H54 (cell line): ENCODE measurements around the gene CALN1.

Experiments used
- DNase-seq: peaks from one replicate; pipeline ENCODE4 v3.0.0; 2011; ENCODE audit warnings: low spot score, mixed read lengths; ENCODE audit not compliant: insufficient read length
- FAIRE-seq: peaks from 3 replicates; lab custom pipeline; 2011; peaks lifted over from hg19 to GRCh38; lab: Jason Lieb, UNC
- POLR2A ChIP-seq: IDR thresholded peaks from 2 replicates; pipeline ENCODE4 v1.6.1; 2011; ENCODE audit warnings: low read depth, mild to moderate bottlenecking, low read length

The CALN1 gene

GRCh38 chr7:71883415-71883814 is 528.7 kb downstream of the CALN1 start:
- no peak for FAIRE-seq
- no peak for TF ChIP-seq POLR2A
- DNase-seq: no peak

- no peak for FAIRE-seq
- no peak for TF ChIP-seq POLR2A
Measured at GRCh38 chr7:71871446-71871845, 540.7 kb downstream of the CALN1 start.

GRCh38 chr7:71870812-71871211 is 541.3 kb downstream of the CALN1 start:
- TF ChIP-seq POLR2A: no peak
- DNase-seq: no peak
- FAIRE-seq: no peak

More at GRCh38 chr7:71871446-71871845, 540.7 kb downstream of the CALN1 start:
- no peak for DNase-seq

- no peak for TF ChIP-seq POLR2A
- DNase-seq (peak; percentile 44), FAIRE-seq (no peak)
Measured at GRCh38 chr7:71868797-71869196, 543.3 kb downstream of the CALN1 start.

GRCh38 chr7:71867626-71868025 is 544.5 kb downstream of the CALN1 start:
- DNase-seq: no peak
- no peak for FAIRE-seq
- TF ChIP-seq POLR2A: no peak

- no peak for TF ChIP-seq POLR2A
- no peak for DNase-seq
- no peak for FAIRE-seq
Measured at GRCh38 chr7:71865172-71865571, 547.0 kb downstream of the CALN1 start.

- DNase-seq: no peak
- FAIRE-seq: no peak
- TF ChIP-seq POLR2A: no peak
Measured at GRCh38 chr7:71864130-71864529, 548.0 kb downstream of the CALN1 start.

- FAIRE-seq: no peak
- no peak for DNase-seq
- TF ChIP-seq POLR2A: no peak
Measured at GRCh38 chr7:71860572-71860971, 551.6 kb downstream of the CALN1 start.

GRCh38 chr7:71857338-71857737 is 554.8 kb downstream of the CALN1 start:
- no peak for DNase-seq
- no peak for TF ChIP-seq POLR2A
- no peak for FAIRE-seq

- DNase-seq (no peak), FAIRE-seq (no peak)
Measured at GRCh38 chr7:71854546-71855397, 557.4 kb downstream of the CALN1 start.

GRCh38 chr7:71851776-71852498 is 560.2 kb downstream of the CALN1 start:
- DNase-seq: no peak
- TF ChIP-seq POLR2A: no peak
- FAIRE-seq: no peak

More at GRCh38 chr7:71854546-71855397, 557.4 kb downstream of the CALN1 start:
- no peak for TF ChIP-seq POLR2A

GRCh38 chr7:71846160-71846559 is 566.0 kb downstream of the CALN1 start:
- TF ChIP-seq POLR2A: no peak
- FAIRE-seq: no peak
- no peak for DNase-seq

- DNase-seq (no peak), FAIRE-seq (no peak)
- TF ChIP-seq POLR2A: no peak
Measured at GRCh38 chr7:71843676-71844075, 568.5 kb downstream of the CALN1 start.

GRCh38 chr7:71842786-71843185 is 569.4 kb downstream of the CALN1 start:
- no peak for DNase-seq
- TF ChIP-seq POLR2A: no peak
- FAIRE-seq: no peak

GRCh38 chr7:71842381-71842780 is 569.8 kb downstream of the CALN1 start:
- TF ChIP-seq POLR2A: no peak
- FAIRE-seq (no peak), DNase-seq (no peak)
